Hepatocyte (in vitro differentiated cells): ENCODE measurements around the gene USP10.

Source experiments
- EZH2 ChIP-seq: fragments of 200-600 bp; sonication (generic); IDR thresholded peaks from 2 replicates; pipeline ENCODE4 v1.6.1; 2016; ENCODE audit warnings: antibody characterized with exemption, mild to moderate bottlenecking, borderline replicate concordance
- EZH2phosphoT487 ChIP-seq: fragments of 200-600 bp; sonication (generic); IDR thresholded peaks from one replicate; pipeline ENCODE4 v1.6.1; 2018; ENCODE audit warnings: antibody characterized with exemption, mild to moderate bottlenecking, low read depth, moderate library complexity; ENCODE audit not compliant: unreplicated experiment, severe bottlenecking
- TF ChIP-seq, protein P1 (sequence below): fragments of 200-600 bp; sonication (generic); IDR thresholded peaks from 2 replicates; pipeline ENCODE4 v1.5.1; 2016; ENCODE audit warnings: antibody characterized with exemption, mild to moderate bottlenecking; ENCODE audit not compliant: poor library complexity

DNA sequence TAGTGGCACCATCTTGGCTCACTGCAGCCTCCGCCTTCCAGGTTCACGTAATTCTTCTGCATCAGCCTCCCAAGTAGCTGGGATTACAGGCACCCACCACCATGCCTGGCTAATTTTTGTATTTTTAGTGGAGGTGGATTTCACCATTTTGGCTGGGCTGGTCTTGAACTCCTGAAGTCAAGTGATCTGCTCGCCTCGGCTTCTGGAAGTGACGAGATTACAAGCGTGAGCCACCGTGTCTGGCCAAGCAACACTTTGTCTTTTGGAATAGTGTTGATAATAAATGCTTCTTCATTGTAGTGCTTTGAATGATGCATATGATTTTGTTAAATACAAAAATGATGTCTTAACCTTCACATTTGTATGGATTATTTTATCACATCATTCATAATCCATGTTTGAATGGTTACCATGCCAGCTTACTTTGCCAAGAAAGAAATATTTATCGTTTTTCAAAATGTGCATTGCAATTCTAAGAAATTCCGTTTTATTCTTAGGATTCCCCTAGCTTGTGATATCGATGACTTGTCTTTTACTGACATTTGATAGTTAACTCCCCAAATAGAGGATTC is 29.1 kb downstream of the USP10 start:
- no peak for TF ChIP-seq EZH2
- TF ChIP-seq, protein P1, sequence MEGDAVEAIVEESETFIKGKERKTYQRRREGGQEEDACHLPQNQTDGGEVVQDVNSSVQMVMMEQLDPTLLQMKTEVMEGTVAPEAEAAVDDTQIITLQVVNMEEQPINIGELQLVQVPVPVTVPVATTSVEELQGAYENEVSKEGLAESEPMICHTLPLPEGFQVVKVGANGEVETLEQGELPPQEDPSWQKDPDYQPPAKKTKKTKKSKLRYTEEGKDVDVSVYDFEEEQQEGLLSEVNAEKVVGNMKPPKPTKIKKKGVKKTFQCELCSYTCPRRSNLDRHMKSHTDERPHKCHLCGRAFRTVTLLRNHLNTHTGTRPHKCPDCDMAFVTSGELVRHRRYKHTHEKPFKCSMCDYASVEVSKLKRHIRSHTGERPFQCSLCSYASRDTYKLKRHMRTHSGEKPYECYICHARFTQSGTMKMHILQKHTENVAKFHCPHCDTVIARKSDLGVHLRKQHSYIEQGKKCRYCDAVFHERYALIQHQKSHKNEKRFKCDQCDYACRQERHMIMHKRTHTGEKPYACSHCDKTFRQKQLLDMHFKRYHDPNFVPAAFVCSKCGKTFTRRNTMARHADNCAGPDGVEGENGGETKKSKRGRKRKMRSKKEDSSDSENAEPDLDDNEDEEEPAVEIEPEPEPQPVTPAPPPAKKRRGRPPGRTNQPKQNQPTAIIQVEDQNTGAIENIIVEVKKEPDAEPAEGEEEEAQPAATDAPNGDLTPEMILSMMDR, result no peak
- TF ChIP-seq EZH2phosphoT487, result no peak
